Upper lobe of left lung (tissue), 4 donors: ENCODE results near the gene MTHFD1L.

Source experiments
- CTCF ChIP-seq, 6 experiments: fragments of 450-650 bp in 4 of 6; fragments of 200-600 bp in 2 of 6; sonication (generic) in 2 of 6; IDR thresholded peaks; one replicate each; pipeline ENCODE4 v1.5.1; 2016 to 2019; ENCODE audit warnings: antibody characterized with exemption in 6 of 6
- POLR2AphosphoS5 ChIP-seq, 2 donors: sonication (generic); formaldehyde crosslinking; IDR thresholded peaks; one replicate each; pipeline ENCODE4 v1.5.1; 2017; ENCODE audit warnings: antibody characterized with exemption in 2 of 2

GRCh38 chr6:151038616-151039015 lies 173.1 kb downstream of the MTHFD1L start:
- TF ChIP-seq POLR2AphosphoS5 (IDR thresholded peaks at IDR 0.05) (no peak), CTCF (IDR thresholded peaks at IDR 0.05) (no peak)
